NCI-H1417 treated with DMSO at 0.1 percent for 48 hours (cell line): ENCODE data around the gene TPP1.

ENCODE experiments used
- DNase-seq: peaks from one replicate; lab custom pipeline; 2025; lab: John Stamatoyannopoulos, UW

TPP1 gene

GRCh38 chr11:6619004-6619745 is at the start of gene TPP1:
TSS of gene TPP1 (minus strand) at chr11:6619422. CDS start at chr11:6619400, 22 bp downstream.
- peak; percentile 81 for DNase-seq

- no peak for DNase-seq
These were observed 48.6 kb upstream of the TPP1 start for GRCh38 chr11:6667733-6668374.

DNA sequence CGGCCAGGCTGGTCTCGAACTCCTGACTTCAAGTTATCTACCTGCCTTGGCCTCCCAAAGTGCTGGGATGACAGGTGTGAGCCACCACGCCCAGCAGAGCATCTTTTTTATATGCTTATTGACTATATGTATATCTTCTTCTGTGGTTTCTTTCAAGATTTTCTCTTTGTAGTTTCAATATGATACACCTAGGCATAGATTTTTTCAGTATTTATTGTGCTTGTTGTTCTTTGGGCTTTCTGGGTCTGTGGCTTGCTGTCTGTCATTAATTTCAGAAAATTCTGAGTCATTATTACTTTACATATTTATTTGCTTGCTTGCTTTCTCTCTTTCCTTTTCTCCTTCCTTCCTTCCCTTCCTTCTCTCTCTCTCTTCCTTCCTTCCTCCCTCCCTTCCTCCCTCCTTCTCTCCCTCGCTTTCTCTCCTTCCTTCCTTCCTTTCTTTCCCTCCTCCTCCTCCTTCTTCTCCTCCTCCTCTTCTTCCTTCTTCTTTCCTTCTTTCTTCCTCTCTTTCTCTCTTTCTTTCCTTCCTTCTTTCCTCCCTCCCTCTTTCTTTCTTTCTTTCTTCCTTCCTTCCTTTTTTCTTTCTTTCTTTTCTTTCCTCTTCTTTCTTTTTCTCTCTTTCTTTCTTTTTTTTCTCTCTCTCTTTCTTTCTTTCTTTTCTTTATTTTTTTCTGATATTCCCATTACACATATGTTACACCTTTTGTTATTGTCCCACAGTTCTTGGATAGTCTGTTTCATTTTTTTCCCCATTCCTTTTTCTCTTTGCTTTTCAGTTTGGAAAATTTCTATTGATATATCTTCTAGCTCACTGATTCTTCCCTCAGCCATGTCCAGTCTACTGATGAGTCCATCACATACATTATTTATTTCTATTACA is 47.3 kb upstream of the TPP1 start:
- no peak for DNase-seq

- no peak for DNase-seq
These were observed 45.3 kb upstream of the TPP1 start for GRCh38 chr11:6664551-6664950.

DNA sequence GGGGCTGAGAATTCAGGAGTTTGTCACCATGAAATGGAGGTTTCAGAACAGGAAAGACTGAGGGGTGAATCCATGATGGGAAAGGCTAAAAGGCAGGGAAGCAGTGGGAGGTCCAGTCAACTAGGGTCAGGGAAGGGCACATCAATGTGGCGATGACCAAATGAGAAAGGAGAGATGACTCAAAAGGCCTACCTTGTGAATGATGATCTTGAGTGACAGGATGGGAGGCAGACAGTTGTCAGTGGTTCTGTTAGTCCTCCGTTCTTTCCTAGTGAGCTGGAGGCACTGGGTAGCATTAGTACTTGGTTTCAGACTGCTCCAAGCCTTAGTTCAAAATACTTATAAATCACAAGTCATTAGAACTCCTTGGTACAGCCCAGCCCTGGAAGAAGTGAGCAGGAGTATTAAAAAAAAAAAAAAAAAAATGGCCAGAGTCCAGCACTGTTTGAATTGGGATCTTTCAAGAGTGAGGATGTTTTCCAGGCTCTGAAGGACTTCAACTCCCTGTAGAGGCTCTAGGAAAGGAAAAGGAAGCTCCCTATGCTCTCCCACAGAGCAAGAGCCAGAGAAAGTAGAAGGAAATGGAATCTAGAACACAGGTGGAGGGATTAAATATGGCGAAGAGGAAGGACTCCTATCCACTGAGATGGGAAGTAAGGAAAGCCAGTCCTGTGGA is 44.7 kb upstream of the TPP1 start:
- DNase-seq = no peak

GRCh38 chr11:6660712-6661111 is 41.5 kb upstream of the TPP1 start:
- no peak for DNase-seq

DNA sequence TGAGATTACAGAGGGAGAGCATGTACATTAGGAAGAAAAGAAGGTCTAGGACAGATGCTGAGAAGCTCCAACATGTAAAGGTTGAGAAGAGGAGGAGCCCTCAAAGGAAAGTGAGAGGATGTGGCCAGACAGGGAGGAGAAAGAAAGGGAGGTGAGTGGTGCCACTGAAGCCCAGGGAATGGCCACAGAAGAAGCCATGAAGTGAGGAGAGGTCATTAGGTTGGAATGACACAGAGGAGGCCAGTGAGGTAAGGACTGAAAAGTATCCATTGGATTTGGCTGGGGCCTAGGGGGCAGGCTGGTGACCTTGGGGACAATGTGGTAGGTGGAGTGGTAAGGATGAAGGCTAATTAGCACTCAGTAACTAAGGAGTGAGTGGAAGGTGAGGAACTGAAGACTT is 39.4 kb upstream of the TPP1 start:
- no peak for DNase-seq

- no peak for DNase-seq
These were observed 38.1 kb upstream of the TPP1 start for GRCh38 chr11:6657346-6657745.

DNA sequence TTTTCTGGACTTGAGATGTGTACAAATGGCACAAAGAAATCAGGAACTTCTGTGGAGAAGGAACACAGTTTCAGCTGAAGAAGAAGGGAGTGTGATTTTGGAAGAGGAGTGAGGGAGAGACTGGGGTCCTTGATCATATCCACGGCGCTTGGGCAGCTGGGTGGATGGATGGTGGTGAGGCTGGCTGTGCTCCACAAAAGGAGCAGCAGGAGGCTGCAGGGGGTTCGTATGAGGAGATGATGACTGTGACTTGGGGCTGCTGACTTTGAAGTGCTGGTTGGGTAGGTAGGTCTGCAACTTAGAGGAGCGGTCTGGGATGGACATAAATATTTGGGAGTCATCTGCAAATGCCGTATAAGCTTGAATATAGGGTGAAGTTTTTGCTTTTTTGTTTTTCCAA is 37.7 kb upstream of the TPP1 start:
- DNase-seq = no peak

DNA sequence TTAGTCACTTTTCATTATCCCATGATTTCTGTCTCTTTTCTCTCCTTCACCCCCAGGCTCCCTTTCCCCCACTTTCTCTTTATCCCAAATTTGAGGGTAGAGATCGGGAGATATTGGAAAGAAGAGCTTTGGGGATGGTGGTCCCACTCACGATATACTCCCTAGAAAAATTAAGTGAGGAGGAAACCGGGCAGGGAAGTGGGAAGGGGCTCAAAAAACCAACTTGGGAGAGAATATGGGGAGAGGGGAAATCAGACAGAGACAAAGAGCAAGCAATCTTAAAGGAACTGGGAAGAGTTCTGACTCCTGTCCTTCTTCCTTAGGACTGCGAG is 37.3 kb upstream of the TPP1 start:
- DNase-seq = no peak

DNA sequence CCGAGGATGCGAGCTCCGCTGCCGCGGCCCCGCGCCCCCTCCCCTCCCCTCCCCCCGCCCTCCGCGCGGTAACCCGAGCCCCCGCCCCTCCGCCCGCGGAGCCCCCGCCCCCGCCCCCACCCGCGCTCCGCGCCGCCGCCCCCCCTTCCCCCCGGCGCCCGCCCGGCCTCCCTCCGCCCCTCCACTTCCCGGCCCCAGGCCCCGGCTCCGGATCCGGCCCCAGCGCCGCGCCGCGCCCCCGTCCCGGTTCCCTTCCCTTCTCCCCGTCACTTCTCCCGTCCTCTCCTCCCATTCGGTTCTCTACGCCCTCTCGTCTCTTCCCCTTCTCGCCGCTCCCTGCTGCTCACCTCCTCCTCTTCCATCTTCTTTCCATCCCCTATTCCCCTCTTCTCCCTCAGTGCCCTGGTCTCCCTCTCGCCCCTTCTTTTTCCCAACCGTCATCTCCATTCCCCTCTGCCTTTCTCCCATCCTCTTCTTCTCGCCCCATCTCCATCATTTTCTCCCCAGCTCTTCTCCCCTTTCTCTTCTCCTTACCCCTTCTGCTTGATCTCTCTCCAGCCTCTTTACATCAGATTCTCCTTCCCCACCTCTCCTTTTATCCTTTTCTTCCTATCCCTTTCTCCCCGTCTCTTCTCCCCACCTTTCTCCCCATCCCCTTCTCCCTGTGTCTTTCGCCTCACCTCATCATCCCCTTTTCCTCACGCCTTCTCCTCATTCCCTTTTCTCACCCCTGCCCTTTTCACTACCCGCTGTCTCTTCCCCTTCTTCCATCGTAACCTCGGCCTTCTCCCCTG is 36.8 kb upstream of the TPP1 start, which contains the start of gene DCHS1:
Gene DCHS1 (minus strand): TSS at position 20 of the 794 bp plus-strand sequence. CDS start 14,196 bp downstream, outside the sequence.
- no peak for DNase-seq

GRCh38 chr11:6655020-6655789 is 36.0 kb upstream of the TPP1 start:
- DNase-seq = no peak

DNA sequence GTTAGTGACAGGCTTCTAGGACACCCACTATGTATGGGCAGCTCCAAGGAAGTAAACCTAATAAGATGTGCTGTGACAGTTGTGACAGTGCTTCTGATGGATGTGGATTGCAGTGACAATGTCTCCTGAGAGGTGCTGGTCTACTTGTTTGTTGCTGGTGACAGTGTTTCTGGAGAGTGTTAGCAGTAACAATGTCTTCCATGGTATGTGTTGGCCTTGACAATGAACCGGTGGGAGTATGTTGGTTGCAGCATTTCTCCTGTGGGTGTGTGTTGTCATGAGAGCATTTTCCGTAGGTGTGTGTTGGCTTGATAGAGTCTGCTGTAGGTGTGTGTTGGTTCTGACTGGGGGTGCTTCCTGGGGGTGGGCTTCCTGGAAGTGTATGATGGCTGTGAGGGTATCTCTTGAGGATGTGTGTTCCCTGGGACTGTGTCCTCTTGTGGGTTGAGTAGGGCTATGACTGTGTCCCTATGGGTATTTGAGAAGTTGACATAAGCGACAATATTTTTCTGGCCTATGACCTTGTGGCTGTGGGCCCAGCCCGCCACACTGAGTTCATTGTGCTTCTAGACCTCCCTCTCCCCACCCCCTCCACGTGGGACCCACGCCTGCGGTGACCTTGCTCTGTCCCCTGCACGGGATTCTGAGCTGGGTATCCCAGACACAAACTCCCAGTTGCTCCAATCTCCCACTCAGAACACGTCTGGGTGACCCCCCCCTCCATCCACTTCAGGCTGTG is 35.2 kb upstream of the TPP1 start:
- no peak for DNase-seq

DNA sequence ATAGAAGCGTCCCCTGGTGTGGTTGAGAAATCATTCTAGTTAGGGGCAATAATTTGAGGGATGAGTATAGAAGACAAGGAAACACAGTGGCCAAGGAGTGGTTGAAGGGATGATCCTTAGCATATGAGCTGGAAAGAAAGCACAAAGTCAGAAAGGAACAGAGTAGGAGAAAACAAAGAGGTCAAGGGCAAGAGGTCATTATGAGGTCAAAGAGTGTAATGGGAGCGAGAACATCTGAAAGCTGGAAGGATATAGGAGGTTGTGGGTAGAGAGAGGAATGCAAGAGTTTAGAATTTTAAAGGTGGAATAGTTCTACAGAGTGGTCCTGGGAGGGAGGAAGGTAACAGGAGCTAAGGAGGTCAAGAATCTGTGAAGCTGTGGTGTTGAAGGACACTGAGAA is 34.4 kb upstream of the TPP1 start:
- no peak for DNase-seq

DNA sequence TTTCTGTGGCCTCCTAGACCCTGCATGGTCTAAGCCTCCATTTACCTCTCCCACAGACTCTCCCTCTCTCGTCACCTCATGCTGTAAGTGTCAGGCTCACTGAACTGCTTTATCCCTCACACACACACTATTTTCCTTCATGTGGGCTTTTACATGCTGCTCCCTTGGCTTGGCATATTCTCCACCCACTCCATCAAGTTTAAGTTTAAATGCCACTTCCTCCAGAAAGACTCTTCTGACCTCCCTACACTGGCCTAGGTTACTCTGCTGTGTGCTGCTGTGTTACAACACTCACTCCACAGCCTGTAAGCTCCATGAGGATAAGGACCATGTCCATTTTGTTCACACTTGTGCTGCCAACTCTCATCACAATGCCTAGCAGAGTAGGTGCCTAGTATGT is 33.9 kb upstream of the TPP1 start:
- DNase-seq = no peak

- no peak for DNase-seq
These were observed 33.0 kb upstream of the TPP1 start for GRCh38 chr11:6652182-6652581.

DNA sequence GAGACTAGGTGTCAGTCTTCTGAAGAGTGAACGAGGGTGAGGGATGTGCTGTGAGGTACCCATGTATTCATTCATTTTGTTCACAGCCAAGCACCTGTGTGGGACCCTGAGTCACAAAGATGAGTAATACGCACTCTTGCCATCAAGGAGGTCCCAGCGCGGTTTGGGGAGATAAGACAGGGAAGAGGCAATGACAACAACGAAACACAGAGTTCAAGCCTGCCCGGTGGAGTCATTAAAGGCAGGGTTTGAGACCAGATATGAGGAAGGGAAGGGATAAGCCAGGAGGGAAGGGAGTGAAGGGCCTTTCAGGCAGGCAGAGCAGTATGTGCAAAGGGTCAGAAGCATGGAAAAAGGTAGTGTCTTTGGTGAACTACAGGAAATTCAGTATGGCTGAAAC is 31.8 kb upstream of the TPP1 start:
- DNase-seq = no peak

DNA sequence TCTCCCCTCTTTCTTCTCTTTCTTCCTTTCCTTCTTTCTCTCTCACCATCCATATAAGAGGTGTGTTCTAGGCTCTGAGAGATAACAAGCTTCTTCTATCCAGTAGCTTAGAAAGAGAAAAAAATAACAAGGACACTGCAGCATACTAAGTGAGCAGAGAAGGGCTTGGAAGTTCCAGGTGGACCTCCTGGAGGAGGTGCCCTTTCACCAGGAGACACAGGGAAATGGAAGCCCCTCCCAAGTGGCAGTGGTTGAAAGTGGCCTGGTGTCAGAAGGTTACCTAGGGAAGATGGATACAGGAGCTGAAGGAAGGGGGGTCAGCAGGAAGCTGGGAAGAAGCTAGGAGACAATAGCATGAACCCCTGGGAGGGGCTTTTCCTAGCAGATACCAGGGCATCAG is 30.9 kb upstream of the TPP1 start:
- DNase-seq = no peak

DNA sequence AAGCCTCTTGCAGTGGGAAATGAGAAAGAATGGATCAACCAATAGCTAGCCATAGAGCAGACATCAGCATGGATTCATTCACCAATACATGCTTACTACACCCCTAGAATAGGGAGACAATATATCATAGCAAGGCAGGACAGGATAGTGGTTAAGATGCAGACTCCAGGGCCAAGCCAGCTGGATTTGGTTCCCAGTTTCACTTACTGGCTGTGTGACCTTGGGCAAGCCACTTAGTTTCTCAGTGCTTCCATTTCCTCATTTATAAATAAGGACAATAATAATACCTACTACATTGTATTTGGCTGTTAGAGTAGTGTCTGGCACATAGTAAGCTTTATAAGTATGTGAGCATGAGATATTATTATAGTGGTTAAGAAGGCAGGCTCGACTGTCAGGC is 29.3 kb upstream of the TPP1 start:
- DNase-seq = no peak

- DNase-seq = no peak
These were observed 28.6 kb upstream of the TPP1 start for GRCh38 chr11:6647836-6648235.
